GM12865 (cell line): Measurements from ENCODE around the gene ATP5MK.

Experiments
- DNase-seq: peaks from one replicate; pipeline ENCODE4 v3.0.0; 2010; ENCODE audit warnings: low read depth
- H3K4me3 ChIP-seq: 2 replicates; pipeline ENCODE4 v1.5.1; 2011; ENCODE audit warnings: mild to moderate bottlenecking, low read depth, low read length, control low read depth
- TF ChIP-seq, protein P1 (sequence below): IDR thresholded peaks from 2 replicates; pipeline ENCODE4 v1.5.1; 2011; ENCODE audit warnings: low read length, control low read depth, low read depth, inconsistent platforms; ENCODE audit not compliant: insufficient read depth; ENCODE audit errors: missing control alignments

Gene ATP5MK

DNA sequence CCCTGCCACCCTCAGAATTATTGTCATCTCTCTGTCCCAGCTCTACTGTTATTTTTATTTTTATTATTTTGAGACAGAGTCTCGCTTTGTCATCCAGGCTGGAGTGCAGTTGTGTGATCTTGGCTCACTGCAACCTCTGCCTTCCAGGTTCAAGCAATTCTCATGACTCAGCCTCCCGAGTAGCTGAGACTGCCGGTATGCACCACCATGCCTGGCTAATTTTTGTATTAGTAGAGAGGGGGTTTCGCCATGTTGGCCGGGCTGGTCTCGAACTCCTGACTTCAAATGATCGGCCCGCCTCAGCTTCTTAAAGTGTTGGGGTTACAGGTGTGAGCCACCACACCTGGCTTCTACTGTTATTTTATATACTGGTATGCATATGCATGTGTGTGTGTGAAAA, 44.9 kb upstream of the ATP5MK start:
- DNase-seq = no peak
- no peak overlapping the region for H3K4me3 ChIP-seq
- TF ChIP-seq, protein P1, sequence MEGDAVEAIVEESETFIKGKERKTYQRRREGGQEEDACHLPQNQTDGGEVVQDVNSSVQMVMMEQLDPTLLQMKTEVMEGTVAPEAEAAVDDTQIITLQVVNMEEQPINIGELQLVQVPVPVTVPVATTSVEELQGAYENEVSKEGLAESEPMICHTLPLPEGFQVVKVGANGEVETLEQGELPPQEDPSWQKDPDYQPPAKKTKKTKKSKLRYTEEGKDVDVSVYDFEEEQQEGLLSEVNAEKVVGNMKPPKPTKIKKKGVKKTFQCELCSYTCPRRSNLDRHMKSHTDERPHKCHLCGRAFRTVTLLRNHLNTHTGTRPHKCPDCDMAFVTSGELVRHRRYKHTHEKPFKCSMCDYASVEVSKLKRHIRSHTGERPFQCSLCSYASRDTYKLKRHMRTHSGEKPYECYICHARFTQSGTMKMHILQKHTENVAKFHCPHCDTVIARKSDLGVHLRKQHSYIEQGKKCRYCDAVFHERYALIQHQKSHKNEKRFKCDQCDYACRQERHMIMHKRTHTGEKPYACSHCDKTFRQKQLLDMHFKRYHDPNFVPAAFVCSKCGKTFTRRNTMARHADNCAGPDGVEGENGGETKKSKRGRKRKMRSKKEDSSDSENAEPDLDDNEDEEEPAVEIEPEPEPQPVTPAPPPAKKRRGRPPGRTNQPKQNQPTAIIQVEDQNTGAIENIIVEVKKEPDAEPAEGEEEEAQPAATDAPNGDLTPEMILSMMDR = no peak

DNA sequence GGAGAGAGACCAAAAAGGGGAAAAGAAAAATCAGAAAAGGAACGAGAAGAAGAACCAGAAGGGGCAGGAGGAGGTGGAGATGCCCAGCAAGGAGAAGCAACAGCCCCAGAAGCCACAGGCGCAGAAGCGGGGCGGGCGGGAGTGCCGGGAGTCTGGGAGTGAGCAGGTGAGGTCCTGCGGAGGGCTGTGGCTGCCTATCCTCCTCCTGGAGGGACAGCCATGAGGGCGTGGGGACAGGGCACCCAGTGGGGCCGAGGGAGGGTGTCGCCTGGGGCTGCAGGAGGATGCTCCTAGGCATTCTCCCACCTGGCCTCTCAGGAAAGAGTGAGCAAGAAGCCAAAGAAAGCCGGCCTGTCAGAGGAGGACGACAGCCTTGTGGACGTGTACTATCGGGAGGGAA, 44.1 kb upstream of the ATP5MK start:
- TF ChIP-seq, protein P1 = no peak
- DNase-seq = no peak
- no peak overlapping the region for H3K4me3 ChIP-seq

DNA sequence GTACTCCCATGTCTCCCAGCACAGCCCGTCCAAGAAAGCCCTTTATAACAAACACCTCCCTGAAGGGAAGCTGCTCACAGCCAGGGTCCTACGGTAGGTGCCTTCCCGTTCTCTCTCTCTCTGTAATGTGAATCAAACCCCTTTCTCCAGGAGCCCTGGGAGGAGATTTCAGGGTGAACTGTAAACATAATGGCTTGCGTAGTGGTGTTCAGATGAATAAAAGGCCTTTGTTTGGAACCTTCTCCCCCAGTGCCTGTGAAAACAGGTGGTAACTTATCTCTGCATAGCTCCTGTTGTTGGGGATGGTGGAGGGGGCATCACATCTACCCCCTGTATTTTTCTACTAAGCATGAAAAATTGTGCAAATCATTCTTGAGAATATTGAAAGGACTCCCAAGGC, 43.5 kb upstream of the ATP5MK start:
- TF ChIP-seq, protein P1 = no peak
- no peak for DNase-seq
- no peak overlapping the region for H3K4me3 ChIP-seq

DNA sequence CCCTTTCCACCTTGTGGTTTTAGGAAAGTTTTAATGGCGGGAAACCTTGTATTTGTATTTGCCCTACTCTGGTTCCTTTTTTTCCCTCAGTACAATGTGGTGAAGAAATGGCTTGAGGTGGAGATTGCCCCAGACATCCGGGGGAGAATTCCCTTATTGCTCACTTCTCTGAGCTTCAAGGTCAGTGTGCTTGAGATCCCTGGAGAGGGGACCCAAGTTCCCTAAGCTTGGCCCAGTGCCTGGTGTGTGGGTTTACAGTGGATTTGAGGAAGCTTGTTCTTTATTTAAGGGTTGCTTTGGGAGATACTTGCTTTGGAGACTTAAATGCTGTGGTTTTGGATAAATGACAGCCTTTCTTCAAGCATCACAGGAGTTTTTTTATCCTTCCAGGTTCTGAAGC, 37.6 kb upstream of the ATP5MK start:
- no peak overlapping the region for H3K4me3 ChIP-seq
- TF ChIP-seq, protein P1 = no peak
- DNase-seq = no peak

DNA sequence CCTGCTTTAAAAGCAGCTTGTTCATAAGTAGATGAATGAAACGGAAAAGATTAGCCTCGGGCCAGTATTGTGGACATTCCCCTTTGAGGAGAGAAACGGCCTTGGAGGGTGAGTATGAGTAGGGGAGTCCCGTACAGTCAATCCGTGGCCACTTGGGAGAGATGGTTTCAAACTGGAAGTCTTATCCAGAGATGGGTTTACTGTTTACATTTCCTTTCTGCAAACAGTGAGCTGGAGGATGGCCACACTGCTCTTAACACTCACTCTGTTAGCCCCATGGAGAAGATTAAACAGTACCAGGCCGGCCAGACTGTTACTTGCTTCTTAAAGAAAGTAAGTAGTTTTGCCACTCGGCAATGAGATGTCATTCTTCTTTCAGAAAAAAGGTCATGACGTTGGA, 35.6 kb upstream of the ATP5MK start:
- DNase-seq = peak; percentile 26
- H3K4me3 ChIP-seq = no peak overlapping the region
- TF ChIP-seq, protein P1 = no peak

DNA sequence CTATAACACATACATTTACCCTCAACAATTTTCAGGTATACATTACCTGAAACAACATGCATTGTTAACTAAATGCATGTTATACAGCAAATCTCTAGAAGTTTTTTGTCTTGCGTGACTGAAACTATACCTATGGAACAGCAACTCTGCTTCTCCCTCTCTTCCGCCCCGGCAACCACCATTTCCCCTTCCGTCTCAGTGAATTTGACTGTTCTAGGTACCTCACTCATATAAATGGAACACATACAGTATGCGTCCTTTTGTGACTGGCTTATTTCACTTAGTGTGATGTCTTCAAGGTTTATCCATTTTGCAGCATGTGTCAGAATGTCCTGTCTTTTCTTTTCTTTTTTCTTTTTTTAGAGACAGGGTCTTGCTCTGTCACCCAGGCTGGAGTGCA, 33.4 kb upstream of the ATP5MK start:
- no peak overlapping the region for H3K4me3 ChIP-seq
- DNase-seq = no peak
- TF ChIP-seq, protein P1 = no peak

DNA sequence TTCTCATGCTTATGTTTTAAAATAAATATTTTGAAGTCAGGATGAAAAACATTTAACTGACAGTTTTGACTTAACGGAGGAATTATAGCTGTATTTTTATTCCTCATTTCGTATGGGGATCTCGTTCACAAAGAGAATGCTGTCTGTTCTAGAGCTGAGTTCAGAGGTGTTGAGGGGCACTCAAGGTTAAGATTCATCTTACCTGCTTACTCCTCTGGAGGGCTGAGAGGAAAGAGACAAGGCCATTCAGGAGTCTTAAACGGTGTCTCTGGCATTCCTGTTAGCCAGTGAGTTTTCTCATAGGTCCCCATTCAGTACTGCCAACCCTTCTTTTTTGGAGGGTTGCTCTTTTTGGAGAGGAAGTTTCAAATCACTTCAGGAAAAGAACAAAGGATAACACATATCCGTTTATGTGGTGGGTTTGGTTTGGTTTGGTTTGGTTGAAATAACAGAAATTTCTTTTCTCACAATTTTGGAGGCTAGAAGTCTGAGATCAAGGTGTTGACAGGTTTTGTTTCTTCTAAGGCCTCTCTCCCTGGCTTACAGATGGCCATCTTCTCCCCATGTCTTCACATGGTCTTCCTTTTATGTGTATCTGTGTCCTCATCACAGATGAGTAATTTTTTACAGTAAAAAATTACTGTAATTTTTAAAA, 32.8 kb upstream of the ATP5MK start:
- no peak overlapping the region for H3K4me3 ChIP-seq
- TF ChIP-seq, protein P1 = no peak
- no peak for DNase-seq
